ENCODE data around the gene MAOA. TPM values are rescaled to one million over a fixed set of nuclear protein-coding genes. Genes with fewer than 3 reads are reported as not detected.

Gene MAOA
- total and polyA plus RNA-seq, 12 donors = 15.5 to 93.0 (median 53.4) TPM

DNA sequence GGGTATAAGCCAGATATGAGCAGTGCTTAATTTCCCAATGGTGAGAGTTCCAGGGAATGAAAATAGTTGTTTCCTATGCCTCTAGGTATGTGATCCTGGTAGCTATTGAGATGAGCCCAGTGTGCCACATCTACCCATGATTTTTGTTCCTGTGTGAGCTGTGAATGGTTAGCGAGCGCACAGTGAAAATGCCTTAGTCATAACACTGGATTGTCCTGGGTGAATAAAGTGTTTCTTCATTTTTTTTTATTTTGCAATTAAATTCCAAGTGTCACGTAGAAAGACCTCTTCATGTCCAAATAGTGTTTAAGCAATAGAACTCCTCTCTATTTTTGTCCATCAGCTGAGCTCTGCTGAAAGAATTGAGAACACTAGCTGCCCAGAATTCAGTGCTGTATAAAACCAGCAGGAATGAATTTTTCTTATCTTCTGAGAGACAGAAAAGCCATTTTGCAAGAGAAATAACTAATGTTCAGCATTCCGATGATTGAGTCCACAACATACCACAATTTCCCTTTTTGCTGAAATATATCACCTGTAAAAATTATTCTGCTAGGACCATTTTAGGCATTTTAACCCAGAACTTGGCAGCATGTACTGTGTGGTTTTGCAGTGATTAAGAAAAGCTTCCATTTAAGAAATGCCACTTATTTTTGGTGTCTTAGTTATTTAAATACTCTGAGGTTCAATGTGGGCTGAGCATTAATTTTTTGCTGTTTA lies 5.6 kb downstream of the MAOA start:
- Histone ChIP-seq H3K27ac (peak overlapping the region in 3 of 5 donors; percentile 8 to 69 (median 10)), H3K9me3 (replicated peaks in 1 of 3) (no peaks in the 10 kb centered on the region), H3K36me3 (replicated peaks in 1 of 2) (no peaks in the 10 kb centered on the region), H3K4me1 (replicated peaks in 1 of 2) (peaks cover 0 to 21% of the 10 kb centered on the region in 2 donors), H3K4me3 (no peak overlapping the region), H3K27me3 (no peaks in the 10 kb centered on the region)
- DNase-seq = peak in 4 of 7 donors; percentile 11 to 56 (median 29)
- 31 to 60% (median 41%) methylated on average over 4 of the region's 4 CpGs for WGBS, 4 donors
- TF ChIP-seq POLR2A (IDR thresholded peaks at IDR 0.05) = no peak
- TF ChIP-seq, protein P1, sequence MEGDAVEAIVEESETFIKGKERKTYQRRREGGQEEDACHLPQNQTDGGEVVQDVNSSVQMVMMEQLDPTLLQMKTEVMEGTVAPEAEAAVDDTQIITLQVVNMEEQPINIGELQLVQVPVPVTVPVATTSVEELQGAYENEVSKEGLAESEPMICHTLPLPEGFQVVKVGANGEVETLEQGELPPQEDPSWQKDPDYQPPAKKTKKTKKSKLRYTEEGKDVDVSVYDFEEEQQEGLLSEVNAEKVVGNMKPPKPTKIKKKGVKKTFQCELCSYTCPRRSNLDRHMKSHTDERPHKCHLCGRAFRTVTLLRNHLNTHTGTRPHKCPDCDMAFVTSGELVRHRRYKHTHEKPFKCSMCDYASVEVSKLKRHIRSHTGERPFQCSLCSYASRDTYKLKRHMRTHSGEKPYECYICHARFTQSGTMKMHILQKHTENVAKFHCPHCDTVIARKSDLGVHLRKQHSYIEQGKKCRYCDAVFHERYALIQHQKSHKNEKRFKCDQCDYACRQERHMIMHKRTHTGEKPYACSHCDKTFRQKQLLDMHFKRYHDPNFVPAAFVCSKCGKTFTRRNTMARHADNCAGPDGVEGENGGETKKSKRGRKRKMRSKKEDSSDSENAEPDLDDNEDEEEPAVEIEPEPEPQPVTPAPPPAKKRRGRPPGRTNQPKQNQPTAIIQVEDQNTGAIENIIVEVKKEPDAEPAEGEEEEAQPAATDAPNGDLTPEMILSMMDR (IDR thresholded peaks at IDR 0.05) = no peak
- intact Hi-C loops (cut with DNase I) = no loop called here

DNA sequence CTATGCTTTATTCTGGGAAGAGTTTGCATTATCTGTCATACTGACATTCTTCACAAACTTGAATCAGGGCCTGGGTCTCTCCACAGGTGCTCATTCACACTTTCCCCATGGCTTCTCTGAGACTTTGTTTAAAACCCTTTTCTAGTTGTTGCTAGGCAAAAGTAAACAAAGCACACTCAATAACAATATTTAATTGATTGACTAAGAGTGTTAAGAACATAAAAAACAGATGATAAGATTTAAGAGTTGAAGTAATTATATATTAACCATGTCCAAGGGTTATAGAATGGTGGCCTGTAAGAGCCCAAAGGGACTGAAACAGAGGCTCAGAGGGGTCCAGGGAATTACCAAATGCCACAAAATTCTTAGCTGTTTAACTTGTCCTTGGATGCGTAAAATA lies 7.1 kb downstream of the MAOA start:
- no peak for DNase-seq
- Histone ChIP-seq H3K27ac (no peak overlapping the region), H3K36me3 (replicated peaks in 1 of 2) (no peaks in the 10 kb centered on the region), H3K27me3 (no peaks in the 10 kb centered on the region), H3K9me3 (replicated peaks in 1 of 3) (no peaks in the 10 kb centered on the region), H3K4me1 (replicated peaks in 1 of 2) (peaks cover 0 to 21% of the 10 kb centered on the region in 2 donors), H3K4me3 (no peak overlapping the region)
- intact Hi-C loops (cut with DNase I) = no loop called here
- 80 to 91% (median 89%) methylated on average over 1 of the region's 1 CpG for WGBS, 4 donors
- TF ChIP-seq POLR2A (IDR thresholded peaks at IDR 0.05) = no peak
- TF ChIP-seq, protein P1 (IDR thresholded peaks at IDR 0.05) = no peak

DNA sequence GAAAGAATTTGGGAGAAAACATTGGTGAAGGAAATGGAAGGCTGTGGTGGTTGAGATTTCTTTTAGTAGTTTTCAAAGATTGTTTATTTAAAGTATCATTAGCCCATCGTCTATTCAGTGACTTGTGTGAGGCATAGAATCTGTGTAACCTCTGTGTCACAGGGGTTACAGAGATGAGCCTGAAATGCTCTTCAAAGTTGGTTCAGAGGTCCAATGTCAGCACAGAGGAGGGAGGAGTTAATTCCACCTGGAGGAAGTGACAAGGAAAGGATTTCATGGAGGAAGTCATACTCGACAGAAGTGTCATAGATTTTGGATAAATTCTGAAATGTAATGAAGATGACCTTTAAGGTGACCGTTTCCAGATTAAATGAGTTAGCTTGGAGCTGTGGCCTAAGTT lies 8.2 kb downstream of the MAOA start:
- intact Hi-C loops (cut with DNase I) = no loop called here
- Histone ChIP-seq H3K4me1 (replicated peaks in 1 of 2) (peaks cover 0 to 14% of the 10 kb centered on the region in 2 donors), H3K36me3 (replicated peaks in 1 of 2) (no peaks in the 10 kb centered on the region), H3K9me3 (replicated peaks in 1 of 3) (no peaks in the 10 kb centered on the region), H3K4me3 (no peak overlapping the region), H3K27ac (no peak overlapping the region), H3K27me3 (no peaks in the 10 kb centered on the region)
- no peak for DNase-seq
- WGBS, 4 donors = 61 to 88% (median 76%) methylated on average over 3 of the region's 3 CpGs
- no peak for TF ChIP-seq POLR2A (IDR thresholded peaks at IDR 0.05)
- TF ChIP-seq, protein P1 (IDR thresholded peaks at IDR 0.05) = no peak

DNA sequence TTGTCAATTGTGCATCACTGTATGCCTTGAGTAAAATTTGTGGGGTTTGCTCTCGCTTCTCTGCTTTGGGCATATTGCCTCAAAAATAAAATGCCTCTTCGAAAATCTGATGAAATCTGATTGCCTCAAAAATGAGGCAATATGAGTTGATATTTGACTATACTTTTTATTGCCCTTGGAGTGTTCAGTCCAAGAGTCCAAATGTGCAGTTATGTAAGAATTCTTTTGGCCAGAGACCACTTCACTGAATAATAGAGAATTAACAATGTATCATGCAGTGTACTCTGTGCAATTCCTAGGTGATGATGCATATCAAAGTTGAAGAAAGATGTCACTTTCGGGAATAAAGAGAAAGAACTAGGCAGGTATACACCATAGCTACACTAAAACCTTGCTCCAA lies 8.6 kb downstream of the MAOA start:
- intact Hi-C loops (cut with DNase I) = no loop called here
- peaks cover 0 to 14% of the 10 kb centered on the region in 2 donors for H3K4me1 ChIP-seq (replicated peaks in 1 of 2)
- no peaks in the 10 kb centered on the region for H3K27me3 ChIP-seq
- H3K9me3 ChIP-seq (replicated peaks in 1 of 3) = no peaks in the 10 kb centered on the region
- no peaks in the 10 kb centered on the region for H3K36me3 ChIP-seq (replicated peaks in 1 of 2)
- WGBS, 4 donors = 64 to 81% (median 74%) methylated on average over 3 of the region's 3 CpGs
- TF ChIP-seq, protein P1 (IDR thresholded peaks at IDR 0.05) = no peak
- no peak overlapping the region for H3K27ac ChIP-seq
- no peak for DNase-seq
- H3K4me3 ChIP-seq = no peak overlapping the region
